SU-DHL-6 (cell line): ENCODE measurements around the gene FOXJ2.
"Not testable (repeated sequence)": the region's sequence is repeated elsewhere in the genome, so short reads cannot be mapped to it uniquely, and the experiment has no call there.

Experiments used
- CTCF ChIP-seq: fragments of 200-600 bp; sonication (generic); IDR thresholded peaks from one replicate; pipeline ENCODE4 v1.5.1; 2017; ENCODE audit warnings: antibody characterized with exemption, mild to moderate bottlenecking, low read length, moderate library complexity; ENCODE audit not compliant: insufficient read depth, poor library complexity, severe bottlenecking
- EZH2phosphoT487 ChIP-seq: fragments of 200-600 bp; sonication (generic), shearing (Covaris generic); conservative IDR thresholded peaks from 2 replicates; pipeline ENCODE4 v1.6.1; 2018; ENCODE audit warnings: mild to moderate bottlenecking, antibody characterized with exemption, low read length, moderate library complexity, mixed read lengths

GRCh38 chr12:8089277-8089676 lies 56.8 kb downstream of the FOXJ2 start:
- not testable (repeated sequence) for TF ChIP-seq CTCF, EZH2phosphoT487
